Measurements from ENCODE around the gene MPST. TPM values are rescaled to one million over a fixed set of nuclear protein-coding genes. Genes with fewer than 3 reads are reported as not detected.
"Not testable (repeated sequence)": the region's sequence is repeated elsewhere in the genome, so short reads cannot be mapped to it uniquely, and the experiment has no call there.

The MPST gene
- total RNA-seq, 2 donors from 2014 or later, result 6.4 to 12.3 TPM

GRCh38 chr22:37069319-37069718 is 49.8 kb downstream of the MPST start:
- Mint-ChIP-seq H3K4me3 (no peak overlapping the region), H3K36me3 (ENCODE audit: low read depth) (peaks cover 5% of the 10 kb centered on the region), H3K4me1 (peaks cover 2% of the 10 kb centered on the region), H3K27ac (no peak overlapping the region), H3K27me3 (peaks cover 16% of the 10 kb centered on the region)
- DNase-seq, result no peak
- H3K9me3 ChIP-seq (ENCODE audit: control insufficient read depth, low read length, poor library complexity, severe bottlenecking), result no peaks in the 10 kb centered on the region
- ATAC-seq, result no peak

GRCh38 chr22:37069719-37070118 is 50.2 kb downstream of the MPST start:
- no peaks in the 10 kb centered on the region for H3K9me3 ChIP-seq (ENCODE audit: control insufficient read depth, low read length, poor library complexity, severe bottlenecking)
- Mint-ChIP-seq H3K4me3 (no peak overlapping the region), H3K36me3 (ENCODE audit: low read depth) (peaks cover 5% of the 10 kb centered on the region), H3K27ac (no peak overlapping the region), H3K4me1 (peaks cover 2% of the 10 kb centered on the region), H3K27me3 (peaks cover 16% of the 10 kb centered on the region)
- ATAC-seq (no peak), DNase-seq (no peak)

DNA sequence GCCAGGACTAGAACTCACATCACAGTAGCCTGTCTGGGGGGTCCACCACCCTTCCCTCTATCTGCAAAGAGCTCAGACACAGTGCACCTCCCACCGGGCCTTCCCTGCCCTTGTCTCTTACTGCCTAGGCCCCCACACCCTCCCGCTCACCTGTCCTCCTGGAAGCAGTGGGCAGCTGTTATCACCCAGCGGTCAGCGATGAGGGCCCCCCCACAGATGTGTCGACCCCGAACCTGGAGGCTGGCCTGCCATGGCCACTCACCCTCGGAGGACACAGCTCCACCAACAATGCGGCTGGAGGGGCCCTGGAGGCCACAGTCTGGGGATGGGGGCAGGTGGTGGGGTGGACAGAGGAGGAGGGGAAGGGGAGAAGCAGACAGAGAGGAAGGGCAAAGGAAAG is 50.8 kb downstream of the MPST start:
- peaks cover 5% of the 10 kb centered on the region for H3K36me3 Mint-ChIP-seq (ENCODE audit: low read depth)
- no peak for DNase-seq

GRCh38 chr22:37070744-37071143 is 51.2 kb downstream of the MPST start:
- DNase-seq, result no peak
- Mint-ChIP-seq H3K27me3 (peaks cover 20% of the 10 kb centered on the region), H3K4me3 (no peak overlapping the region), H3K36me3 (ENCODE audit: low read depth) (peaks cover 5% of the 10 kb centered on the region), H3K27ac (no peak overlapping the region), H3K4me1 (peaks cover 2% of the 10 kb centered on the region)
- H3K9me3 ChIP-seq (ENCODE audit: control insufficient read depth, low read length, poor library complexity, severe bottlenecking), result no peaks in the 10 kb centered on the region
- no peak for ATAC-seq

More for the DNA sequence above, 50.8 kb downstream of the MPST start:
- Mint-ChIP-seq H3K27ac (no peak overlapping the region), H3K4me1 (peaks cover 2% of the 10 kb centered on the region), H3K4me3 (no peak overlapping the region), H3K27me3 (peaks cover 16% of the 10 kb centered on the region)
- H3K9me3 ChIP-seq (ENCODE audit: control insufficient read depth, low read length, poor library complexity, severe bottlenecking), result no peaks in the 10 kb centered on the region
- no peak for ATAC-seq

DNA sequence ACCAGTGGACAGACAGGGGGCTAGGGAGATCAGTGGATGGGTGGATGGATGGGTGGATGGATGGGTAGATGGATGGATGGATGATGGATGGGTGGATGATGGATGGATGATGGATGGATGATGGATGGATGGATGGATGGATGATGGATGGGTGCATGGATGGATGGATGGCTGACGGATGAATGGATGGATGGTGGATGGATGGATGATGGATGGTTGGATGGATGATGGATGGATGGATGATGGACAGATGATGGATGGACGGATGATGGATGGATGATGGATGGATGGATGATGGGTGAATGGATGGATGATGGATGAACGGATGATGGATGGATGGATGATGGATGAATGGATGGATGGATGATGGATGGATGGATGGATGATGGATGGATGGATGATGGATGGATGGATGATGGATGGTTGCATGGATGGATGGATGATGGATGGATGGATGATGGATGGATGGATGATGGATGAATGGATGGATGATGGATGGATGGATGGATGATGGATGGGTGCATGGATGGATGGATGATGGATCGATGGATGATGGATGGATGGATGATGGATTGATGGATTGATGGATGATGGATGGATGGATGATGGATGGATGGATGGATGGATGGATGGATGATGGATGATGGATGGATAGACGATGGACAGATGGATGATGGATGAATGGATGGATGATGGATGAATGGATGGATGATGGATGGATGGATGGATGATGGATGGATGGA is 52.5 kb downstream of the MPST start:
- H3K4me1 Mint-ChIP-seq; H3K4me3 Mint-ChIP-seq; H3K36me3 Mint-ChIP-seq (ENCODE audit: low read depth); H3K9me3 ChIP-seq (ENCODE audit: control insufficient read depth, low read length, poor library complexity, severe bottlenecking); H3K27ac Mint-ChIP-seq; ATAC-seq; DNase-seq: not testable (repeated sequence)
- peaks cover 20% of the 10 kb centered on the region for H3K27me3 Mint-ChIP-seq

GRCh38 chr22:37072673-37073072 is 53.1 kb downstream of the MPST start:
- Mint-ChIP-seq H3K27ac (no peak overlapping the region), H3K36me3 (ENCODE audit: low read depth) (peaks cover 3% of the 10 kb centered on the region), H3K4me1 (peaks cover 2% of the 10 kb centered on the region), H3K4me3 (no peak overlapping the region), H3K27me3 (peaks cover 19% of the 10 kb centered on the region)
- DNase-seq (no peak), ATAC-seq (no peak)
- H3K9me3 ChIP-seq (ENCODE audit: control insufficient read depth, low read length, poor library complexity, severe bottlenecking), result no peaks in the 10 kb centered on the region

- DNase-seq (no peak), ATAC-seq (no peak)
- H3K36me3 Mint-ChIP-seq (ENCODE audit: low read depth), result no peaks in the 10 kb centered on the region
- H3K27ac Mint-ChIP-seq, result no peak overlapping the region
- H3K27me3 Mint-ChIP-seq, result peaks cover 12% of the 10 kb centered on the region
- H3K4me1 Mint-ChIP-seq, result peaks cover 16% of the 10 kb centered on the region
- no peak overlapping the region for H3K4me3 Mint-ChIP-seq
- no peaks in the 10 kb centered on the region for H3K9me3 ChIP-seq (ENCODE audit: control insufficient read depth, low read length, poor library complexity, severe bottlenecking)
These were observed 55.0 kb downstream of the MPST start for GRCh38 chr22:37074537-37074936.

DNA sequence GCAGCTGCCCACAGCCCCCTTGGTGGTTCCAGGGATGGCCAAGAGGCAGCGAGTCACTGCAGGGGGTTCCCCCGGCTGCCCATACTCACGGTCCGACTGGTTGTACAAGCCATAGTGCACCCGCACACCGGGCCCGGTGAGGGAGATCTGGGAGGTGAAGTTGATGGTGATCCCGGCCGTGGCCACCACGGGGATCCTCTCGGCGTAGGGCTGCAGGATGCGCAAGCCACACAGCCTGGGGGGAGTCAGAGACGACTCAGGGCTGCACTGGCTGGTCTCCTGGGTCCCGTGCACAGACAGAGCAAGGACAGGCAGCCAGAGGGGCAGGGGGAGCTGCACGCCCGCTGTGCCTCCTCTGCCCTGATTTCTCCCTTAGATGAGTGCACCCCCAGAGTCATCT is 55.5 kb downstream of the MPST start:
- Mint-ChIP-seq H3K27me3 (peaks cover 7% of the 10 kb centered on the region), H3K4me3 (no peak overlapping the region), H3K4me1 (peaks cover 21% of the 10 kb centered on the region), H3K36me3 (ENCODE audit: low read depth) (no peaks in the 10 kb centered on the region), H3K27ac (no peak overlapping the region)
- DNase-seq (no peak), ATAC-seq (no peak)
- H3K9me3 ChIP-seq (ENCODE audit: control insufficient read depth, low read length, poor library complexity, severe bottlenecking), result no peaks in the 10 kb centered on the region

GRCh38 chr22:37075822-37076433 is 56.4 kb downstream of the MPST start:
- Mint-ChIP-seq H3K27ac (no peak overlapping the region), H3K36me3 (ENCODE audit: low read depth) (no peaks in the 10 kb centered on the region), H3K4me3 (no peak overlapping the region), H3K4me1 (peaks cover 24% of the 10 kb centered on the region), H3K27me3 (peaks cover 4% of the 10 kb centered on the region)
- DNase-seq (no peak), ATAC-seq (no peak)
- H3K9me3 ChIP-seq (ENCODE audit: control insufficient read depth, low read length, poor library complexity, severe bottlenecking), result no peaks in the 10 kb centered on the region

- DNase-seq (peak; percentile 71 to 86 (median 80)), ATAC-seq (peak; percentile 18)
- no peaks in the 10 kb centered on the region for H3K9me3 ChIP-seq (ENCODE audit: control insufficient read depth, low read length, poor library complexity, severe bottlenecking)
- peaks cover 4% of the 10 kb centered on the region for H3K27me3 Mint-ChIP-seq
- H3K27ac Mint-ChIP-seq, result peak overlapping the region; percentile 99
- no peaks in the 10 kb centered on the region for H3K36me3 Mint-ChIP-seq (ENCODE audit: low read depth)
- H3K4me3 Mint-ChIP-seq, result peak overlapping the region; percentile 73
- H3K4me1 Mint-ChIP-seq, result peaks cover 33% of the 10 kb centered on the region
These were observed 58.4 kb downstream of the MPST start for GRCh38 chr22:37077802-37078448.

DNA sequence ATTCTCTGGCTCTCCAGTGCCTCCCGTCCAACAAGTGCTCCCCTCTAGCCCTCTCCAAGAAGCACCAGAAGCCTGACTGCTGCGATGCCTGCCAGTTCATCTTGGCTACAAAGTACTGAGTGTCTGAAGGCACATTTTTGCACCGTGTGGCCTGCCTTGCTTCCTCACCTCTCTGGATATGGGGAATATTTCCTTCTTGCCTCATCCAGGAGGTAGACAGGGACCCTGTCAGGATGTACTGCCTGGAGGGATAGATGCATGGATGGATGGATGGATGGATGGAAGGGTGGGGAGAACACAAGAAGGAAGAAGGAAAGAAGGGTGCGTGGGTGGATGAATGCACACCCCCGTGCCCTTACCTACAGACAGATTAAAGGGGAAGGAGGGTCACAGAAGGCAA is 59.6 kb downstream of the MPST start:
- Mint-ChIP-seq H3K4me3 (peak overlapping the region; percentile 81), H3K27ac (peak overlapping the region; percentile 99), H3K36me3 (ENCODE audit: low read depth) (peaks cover 4% of the 10 kb centered on the region), H3K4me1 (peaks cover 39% of the 10 kb centered on the region), H3K27me3 (peaks cover 4% of the 10 kb centered on the region)
- DNase-seq (no peak), ATAC-seq (no peak)
- H3K9me3 ChIP-seq (ENCODE audit: control insufficient read depth, low read length, poor library complexity, severe bottlenecking), result no peaks in the 10 kb centered on the region

All from T-helper 17 cell (primary cell).